H1 (cell line): ENCODE data around the gene COL11A2. TPM values are rescaled to one million over a fixed set of nuclear protein-coding genes. Genes with fewer than 3 reads are reported as not detected.

Experiments
- CTCF ChIA-PET: fragments of 300-600 bp; sonication (Branson Sonifier 250); formaldehyde crosslinking; loops from one replicate; lab custom pipeline; 2021; ENCODE audit not compliant: partially characterized antibody; lab: Charles Lee
- POLR2A ChIA-PET: fragments of 300-600 bp; sonication (Branson Sonifier 250); formaldehyde crosslinking; loops from one replicate; lab custom pipeline; 2021; ENCODE audit warnings: inconsistent platforms; ENCODE audit not compliant: partially characterized antibody; lab: Charles Lee
- DNase-seq, 2 experiments: peaks; one replicate each; pipeline versions ENCODE4 v3.0.0 to v3.0.0-alpha.2; 2010 to 2022; ENCODE audit warnings: low spot score in 2 of 2, low read depth in 1 of 2, mixed read lengths in 1 of 2
- FAIRE-seq: peaks from 2 replicates; lab custom pipeline; 2011; peaks lifted over from hg19 to GRCh38; lab: Jason Lieb, UNC
- H2AFZ ChIP-seq: 2 replicates; pipeline ENCODE4 v1.8.1; 2012; ENCODE audit warnings: low read length, inconsistent platforms
- H2AK5ac ChIP-seq: 2 replicates; pipeline ENCODE4 v1.6.1; 2013; ENCODE audit warnings: low read depth, low read length
- H2BK120ac ChIP-seq: replicated peaks from 2 replicates; pipeline ENCODE3; 2013; ENCODE audit warnings: low read depth, low read length, inconsistent platforms
- H2BK12ac ChIP-seq: 2 replicates; pipeline ENCODE4 v1.6.1; 2013; ENCODE audit warnings: low read depth, low read length
- H2BK15ac ChIP-seq: 2 replicates; pipeline ENCODE4 v1.6.1; 2013; ENCODE audit warnings: low read length
- H2BK20ac ChIP-seq: 2 replicates; pipeline ENCODE4 v1.6.1; 2013; ENCODE audit warnings: low read length
- H2BK5ac ChIP-seq: 2 replicates; pipeline ENCODE4 v1.6.1; 2013; ENCODE audit warnings: low read depth, low read length
- H3K14ac ChIP-seq: 2 replicates; pipeline ENCODE4 v1.6.1; 2013; ENCODE audit warnings: inconsistent platforms; ENCODE audit not compliant: insufficient read length
- H3K18ac ChIP-seq: 2 replicates; pipeline ENCODE4 v1.6.1; 2013; ENCODE audit warnings: low read length; ENCODE audit errors: extremely low read depth
- H3K23ac ChIP-seq: 2 replicates; pipeline ENCODE4 v1.6.1; 2013; ENCODE audit warnings: inconsistent platforms; ENCODE audit not compliant: insufficient read length
- H3K23me2 ChIP-seq: 2 replicates; pipeline ENCODE4 v1.6.1; 2013; ENCODE audit warnings: low read depth, low read length
- H3K27ac ChIP-seq: 2 replicates; pipeline ENCODE4 v1.6.1; 2011; ENCODE audit warnings: low read depth, low read length, inconsistent platforms
- H3K27me3 ChIP-seq, 4 experiments: replicated peaks in 1 of 4; 1 replicate in 1 of 4; 2 replicates in 3 of 4; pipeline versions ENCODE4 v1.6.1 to v1.8.1; 2011 to 2013; ENCODE audit warnings: low read length in 3 of 4, mild to moderate bottlenecking in 3 of 4, inconsistent platforms in 2 of 4, mixed read lengths in 2 of 4, moderate library complexity in 1 of 4; ENCODE audit not compliant: control insufficient read depth in 3 of 4, insufficient read depth in 3 of 4; ENCODE audit errors: extremely low read depth in 1 of 4
- H3K36me3 ChIP-seq, 4 experiments: 2 replicates each; pipeline versions ENCODE4 v1.6.1 to v1.8.1; 2011 to 2013; ENCODE audit warnings: mild to moderate bottlenecking in 4 of 4, low read length in 3 of 4, moderate library complexity in 2 of 4, control low read depth in 1 of 4, inconsistent platforms in 1 of 4; ENCODE audit not compliant: insufficient read depth in 4 of 4, control insufficient read depth in 2 of 4
- H3K4ac ChIP-seq: replicated peaks from 2 replicates; pipeline ENCODE3; 2013; ENCODE audit warnings: low read length, low read depth, mixed read lengths, inconsistent platforms; ENCODE audit not compliant: insufficient read length
- H3K4me1 ChIP-seq, 4 experiments: replicated peaks in 1 of 4; 1 replicate in 1 of 4; 2 replicates in 3 of 4; pipeline versions ENCODE4 v1.6.1 to v1.8.1; 2011 to 2013; ENCODE audit warnings: low read length in 3 of 4, inconsistent platforms in 2 of 4, mixed read lengths in 1 of 4; ENCODE audit not compliant: insufficient read depth in 4 of 4, control insufficient read depth in 3 of 4
- H3K4me2 ChIP-seq, 2 experiments: 2 replicates each; pipeline versions ENCODE4 v1.6.1 to v1.8.1; 2011 to 2013; ENCODE audit warnings: low read depth in 2 of 2, low read length in 2 of 2, control low read depth in 1 of 2, inconsistent platforms in 1 of 2, mild to moderate bottlenecking in 1 of 2; ENCODE audit not compliant: insufficient read depth in 1 of 2
- H3K4me3 ChIP-seq, 4 experiments: fragments of 200-600, 300-600 bp in 1 of 4; sonication (generic), shearing (Covaris generic), sonication (Bioruptor Twin) in 1 of 4; 2 replicates each; pipeline versions ENCODE4 v1.5.1 to v1.8.1; 2011 to 2016; ENCODE audit warnings: low read length in 4 of 4, low read depth in 3 of 4, control low read depth in 2 of 4, inconsistent platforms in 2 of 4, mild to moderate bottlenecking in 2 of 4, mixed read lengths in 1 of 4, moderate library complexity in 1 of 4; ENCODE audit not compliant: insufficient read depth in 2 of 4; ENCODE audit errors: extremely low read depth in 1 of 4
- H3K56ac ChIP-seq: replicated peaks from 2 replicates; pipeline ENCODE3; 2013; ENCODE audit warnings: low read depth, mild to moderate bottlenecking, mixed read lengths, low read length, inconsistent platforms; ENCODE audit not compliant: insufficient read length
- H3K79me1 ChIP-seq: 2 replicates; pipeline ENCODE4 v1.6.1; 2013; ENCODE audit warnings: low read depth, low read length, control low read depth
- H3K79me2 ChIP-seq, 2 experiments: 2 replicates each; pipeline versions ENCODE4 v1.6.1 to v1.8.1; 2012 to 2013; ENCODE audit warnings: low read length in 2 of 2, mild to moderate bottlenecking in 2 of 2, inconsistent platforms in 1 of 2; ENCODE audit not compliant: insufficient read depth in 2 of 2, control insufficient read depth in 1 of 2
- H3K9ac ChIP-seq, 4 experiments: replicated peaks in 1 of 4; 1 replicate in 1 of 4; 2 replicates in 3 of 4; pipeline versions ENCODE4 v1.6.1 to v1.8.1; 2011 to 2013; ENCODE audit warnings: low read depth in 3 of 4, low read length in 3 of 4, control low read depth in 2 of 4, mild to moderate bottlenecking in 2 of 4, moderate library complexity in 2 of 4, inconsistent platforms in 1 of 4; ENCODE audit errors: extremely low read depth in 1 of 4
- H3K9me3 ChIP-seq, 2 experiments: 2 replicates each; pipeline versions ENCODE4 v1.6.1 to v1.8.1; 2012 to 2013; ENCODE audit warnings: mild to moderate bottlenecking in 2 of 2, moderate library complexity in 2 of 2, control low read depth in 1 of 2, inconsistent platforms in 1 of 2, low read depth in 1 of 2, low read length in 1 of 2, mixed read lengths in 1 of 2; ENCODE audit not compliant: insufficient read depth in 2 of 2
- H4K20me1 ChIP-seq, 2 experiments: replicated peaks in 1 of 2; 2 replicates each; pipeline versions ENCODE3 to v1.8.1; 2011 to 2013; ENCODE audit warnings: inconsistent platforms in 2 of 2, low read length in 2 of 2, mild to moderate bottlenecking in 1 of 2; ENCODE audit not compliant: insufficient read depth in 2 of 2, control insufficient read depth in 1 of 2
- H4K5ac ChIP-seq: 2 replicates; pipeline ENCODE4 v1.6.1; 2013; ENCODE audit warnings: low read length, low read depth, mixed read lengths, inconsistent platforms; ENCODE audit not compliant: insufficient read length
- H4K8ac ChIP-seq: 2 replicates; pipeline ENCODE4 v1.8.0; 2013; ENCODE audit warnings: mild to moderate bottlenecking, moderate library complexity, low read length, inconsistent platforms; ENCODE audit not compliant: insufficient read depth; ENCODE audit errors: extremely low read depth
- H4K91ac ChIP-seq: replicated peaks from 2 replicates; pipeline ENCODE3; 2013; ENCODE audit warnings: low read length, mixed read lengths, inconsistent platforms; ENCODE audit not compliant: insufficient read length
- RAD21 ChIP-seq, 2 experiments: IDR thresholded peaks in 1 of 2; conservative IDR thresholded peaks in 1 of 2; 2 replicates each; pipeline ENCODE4 v1.6.1; 2011; ENCODE audit warnings: low read depth in 2 of 2, low read length in 2 of 2, improper control_type of control experiment in 1 of 2, inconsistent platforms in 1 of 2, mild to moderate bottlenecking in 1 of 2, moderate library complexity in 1 of 2
- YY1 ChIP-seq: IDR thresholded peaks from 2 replicates; pipeline ENCODE4 v1.6.1; 2011; ENCODE audit warnings: low read depth, mild to moderate bottlenecking, low read length
- WGBS, 2 experiments: shearing (Covaris generic) in 1 of 2; methylation state at CpG; one replicate each; pipeline versions ENCODE4 v1.1.6 to v1.1.7; 2013 to 2015; ENCODE audit warnings: low lambda C conversion rate in 2 of 2, mixed read lengths in 2 of 2, inconsistent platforms in 1 of 2, low coverage in 1 of 2, missing lambda C conversion rate in 1 of 2; ENCODE audit not compliant: insufficient replicate concordance in 2 of 2, insufficient coverage in 1 of 2, insufficient read length in 1 of 2; ENCODE audit errors: extremely low coverage in 1 of 2, missing lambda C conversion rate in 1 of 2; 5-methylcytosine and 5-hydroxymethylcytosine counted together
- polyA plus RNA-seq, 7 experiments: library from polyadenylated mRNA; depleted of rRNA in 3 of 7; stranded (reverse) in 5 of 7; unstranded in 2 of 7; fragments of >200 nt in 5 of 7; fragments of 200-250 nt in 2 of 7; gene quantifications; 1 replicate in 5 of 7; 2 replicates in 1 of 7; 4 replicates in 1 of 7; pipeline versions ENCODE4 v1.2.1 to v1.2.3, GENCODE V29; 2011 to 2013; ENCODE audit warnings: missing spikeins in 2 of 7, mixed read lengths in 2 of 7
- total RNA-seq: library from RNA; stranded (reverse); fragmentation: NEBNext Ultra II Directional; extraction: Animal tissue kit (Norgen Biotek cat#: 25700); gene quantifications from 2 replicates; pipeline ENCODE4 v1.2.1, GENCODE V29; 2021
- TF ChIP-seq, protein P1 (sequence below), 3 experiments: IDR thresholded peaks; 1 replicate in 2 of 3; 2 replicates in 1 of 3; pipeline versions ENCODE4 v1.5.1 to v1.6.1; 2011; ENCODE audit warnings: low read length in 3 of 3, mild to moderate bottlenecking in 3 of 3, inconsistent platforms in 2 of 3, low read depth in 1 of 3, moderate library complexity in 1 of 3; ENCODE audit not compliant: insufficient read depth in 1 of 3; ENCODE audit errors: control extremely low read depth in 1 of 3

Gene COL11A2
- total and polyA plus RNA-seq, 2 of the 8 experiments (the other 6 are each of a cell fraction or from before 2014, with no cell fraction given) = 2.8 to 3.8 TPM

DNA sequence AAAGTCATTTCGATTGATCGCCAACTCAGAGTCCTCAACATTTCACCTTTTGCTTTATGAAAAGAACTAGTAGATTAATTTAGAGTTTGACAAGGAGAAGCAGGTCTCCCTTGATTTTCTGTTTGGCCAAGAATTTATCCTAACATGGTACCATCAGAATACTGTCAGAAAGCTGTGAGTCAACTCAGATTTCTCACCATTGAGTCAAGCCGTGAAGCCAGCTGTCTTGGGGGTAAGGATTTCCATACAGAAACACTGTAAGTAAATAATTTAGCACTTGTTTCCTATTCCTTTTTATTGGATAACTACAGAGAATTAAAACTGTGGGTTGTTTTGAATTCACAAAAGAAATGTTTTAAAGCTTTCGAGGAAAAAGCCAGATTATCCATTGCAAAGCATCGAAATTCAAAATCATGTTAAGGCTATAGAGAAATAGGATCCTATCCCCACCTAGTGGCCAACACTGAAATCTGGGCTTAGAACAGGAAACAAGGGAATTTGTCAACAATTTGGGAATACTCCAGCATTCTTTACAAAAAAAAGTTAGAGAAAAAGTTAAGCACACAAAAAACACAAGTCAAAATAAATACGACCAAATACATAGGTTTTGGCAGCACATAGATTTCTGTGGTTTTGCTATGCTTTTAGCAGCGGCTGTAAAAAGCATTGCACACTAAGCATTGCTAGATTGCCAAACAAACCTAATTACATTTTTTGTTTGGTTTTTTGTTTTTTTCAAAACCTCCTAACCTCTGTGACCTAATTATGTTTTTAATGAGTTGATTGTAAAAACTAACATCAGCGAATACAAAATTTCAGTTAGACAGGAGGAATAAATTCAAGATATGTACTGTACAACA is 44.2 kb downstream of the COL11A2 start:
- Histone ChIP-seq H4K91ac (no peak overlapping the region), H3K79me1 (no peaks in the 10 kb centered on the region)
- TF ChIP-seq RAD21 (IDR thresholded peaks at IDR 0.05 in 1 of 2, conservative IDR thresholded peaks at IDR 0.05 in 1 of 2; ENCODE audit: low read depth in 2 of 2, low read length in 2 of 2) (peak; percentile 75 to 80), YY1 (no peak)
- TF ChIP-seq, protein P1, sequence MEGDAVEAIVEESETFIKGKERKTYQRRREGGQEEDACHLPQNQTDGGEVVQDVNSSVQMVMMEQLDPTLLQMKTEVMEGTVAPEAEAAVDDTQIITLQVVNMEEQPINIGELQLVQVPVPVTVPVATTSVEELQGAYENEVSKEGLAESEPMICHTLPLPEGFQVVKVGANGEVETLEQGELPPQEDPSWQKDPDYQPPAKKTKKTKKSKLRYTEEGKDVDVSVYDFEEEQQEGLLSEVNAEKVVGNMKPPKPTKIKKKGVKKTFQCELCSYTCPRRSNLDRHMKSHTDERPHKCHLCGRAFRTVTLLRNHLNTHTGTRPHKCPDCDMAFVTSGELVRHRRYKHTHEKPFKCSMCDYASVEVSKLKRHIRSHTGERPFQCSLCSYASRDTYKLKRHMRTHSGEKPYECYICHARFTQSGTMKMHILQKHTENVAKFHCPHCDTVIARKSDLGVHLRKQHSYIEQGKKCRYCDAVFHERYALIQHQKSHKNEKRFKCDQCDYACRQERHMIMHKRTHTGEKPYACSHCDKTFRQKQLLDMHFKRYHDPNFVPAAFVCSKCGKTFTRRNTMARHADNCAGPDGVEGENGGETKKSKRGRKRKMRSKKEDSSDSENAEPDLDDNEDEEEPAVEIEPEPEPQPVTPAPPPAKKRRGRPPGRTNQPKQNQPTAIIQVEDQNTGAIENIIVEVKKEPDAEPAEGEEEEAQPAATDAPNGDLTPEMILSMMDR (IDR thresholded peaks at IDR 0.05; ENCODE audit: control extremely low read depth in 1 of 3, insufficient read depth in 1 of 3, low read depth in 1 of 3, low read length in 3 of 3) = peak in 2 of 3 experiments; percentile 61 to 72; a peak in 3 of 4 replicates
- TF ChIP-seq, all 59 proteins: peak for 2
- Histone ChIP-seq H4K20me1 (no peaks in the 10 kb centered on the region), H4K5ac (no peak overlapping the region), H3K56ac (no peak overlapping the region), H3K4me1 (peaks cover 0 to 2% (median 0%) of the 10 kb centered on the region in 4 experiments; a peak in 1 of 7 replicates), H3K18ac (no peak overlapping the region), H3K23ac (no peak overlapping the region), H2BK15ac (no peak overlapping the region), H3K4me2 (no peak overlapping the region), H3K27me3 (no peaks in the 10 kb centered on the region), H3K14ac (no peak overlapping the region), H3K4me3 (no peak overlapping the region), H2BK20ac (no peak overlapping the region), H2BK12ac (no peak overlapping the region), H3K27ac (no peak overlapping the region), H3K79me2 (no peaks in the 10 kb centered on the region), H3K9ac (no peak overlapping the region), H3K9me3 (peaks cover 3 to 7% of the 10 kb centered on the region in 2 experiments; a peak in 3 of 4 replicates), H4K8ac (no peak overlapping the region), H2BK5ac (no peak overlapping the region), H3K23me2 (no peaks in the 10 kb centered on the region; the same call in 1 of the 2 replicates), H2BK120ac (no peak overlapping the region), H2AK5ac (no peak overlapping the region), H3K4ac (no peak overlapping the region), H3K36me3 (no peaks in the 10 kb centered on the region), H2AFZ (no peak overlapping the region)
- ChIA-PET CTCF (interaction anchor here (0.6 to 7.7 kb wide), 27 partner anchors 9 to 164 kb away, joined by 3 to 69 read pairs (median 5); partner anchors contain the start of gene HLA-DPB1), POLR2A (interaction anchor here (0.7 to 3.6 kb wide), 5 partner anchors 11 to 115 kb away, joined by 3 to 13 read pairs (median 3); no protein-coding TSS in a partner anchor)
- FAIRE-seq (peak; percentile 92), DNase-seq (no peak)
- WGBS, 2 experiments = 51% methylated on average over 8 of the region's 8 CpGs; no CpG with 5 or more reads in 1 of the 2 experiments
